ENCODE measurements around the gene CNTN1.

DNA sequence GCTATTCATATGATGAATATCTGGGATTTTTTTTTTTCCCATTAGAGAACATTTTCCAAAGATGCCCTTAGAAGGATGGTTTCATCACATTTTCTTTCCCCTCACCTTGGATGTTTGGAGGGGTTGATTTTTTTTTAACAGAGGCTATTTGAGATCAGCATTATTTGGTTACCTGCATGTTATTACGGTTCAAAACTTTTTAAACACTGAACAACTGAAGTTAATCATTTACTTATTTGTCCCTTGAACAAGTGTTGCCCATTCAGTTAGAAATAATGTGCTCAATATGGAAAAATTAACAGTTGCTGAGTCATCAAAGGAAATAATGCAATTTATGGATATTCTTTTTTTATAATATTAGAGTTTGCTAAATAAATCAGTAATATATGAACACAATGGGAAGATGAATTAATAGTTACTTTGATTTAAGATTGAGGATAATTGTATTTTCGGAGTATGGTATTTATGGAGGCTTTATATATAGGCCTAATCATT, 26.7 kb downstream of the CNTN1 start:
- no peak for TF ChIP-seq SREBF2 (IDR thresholded peaks at IDR 0.05; ENCODE audit: low read length)
- TF ChIP-seq, protein P1, sequence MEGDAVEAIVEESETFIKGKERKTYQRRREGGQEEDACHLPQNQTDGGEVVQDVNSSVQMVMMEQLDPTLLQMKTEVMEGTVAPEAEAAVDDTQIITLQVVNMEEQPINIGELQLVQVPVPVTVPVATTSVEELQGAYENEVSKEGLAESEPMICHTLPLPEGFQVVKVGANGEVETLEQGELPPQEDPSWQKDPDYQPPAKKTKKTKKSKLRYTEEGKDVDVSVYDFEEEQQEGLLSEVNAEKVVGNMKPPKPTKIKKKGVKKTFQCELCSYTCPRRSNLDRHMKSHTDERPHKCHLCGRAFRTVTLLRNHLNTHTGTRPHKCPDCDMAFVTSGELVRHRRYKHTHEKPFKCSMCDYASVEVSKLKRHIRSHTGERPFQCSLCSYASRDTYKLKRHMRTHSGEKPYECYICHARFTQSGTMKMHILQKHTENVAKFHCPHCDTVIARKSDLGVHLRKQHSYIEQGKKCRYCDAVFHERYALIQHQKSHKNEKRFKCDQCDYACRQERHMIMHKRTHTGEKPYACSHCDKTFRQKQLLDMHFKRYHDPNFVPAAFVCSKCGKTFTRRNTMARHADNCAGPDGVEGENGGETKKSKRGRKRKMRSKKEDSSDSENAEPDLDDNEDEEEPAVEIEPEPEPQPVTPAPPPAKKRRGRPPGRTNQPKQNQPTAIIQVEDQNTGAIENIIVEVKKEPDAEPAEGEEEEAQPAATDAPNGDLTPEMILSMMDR (IDR thresholded peaks at IDR 0.05 in 2 of 3, conservative IDR thresholded peaks at IDR 0.05 in 1 of 3; ENCODE audit: control insufficient read depth in 2 of 3, extremely low read depth in 1 of 3, insufficient read depth in 1 of 3, low read depth in 3 of 3, low read length in 3 of 3): no peak
- TF ChIP-seq, protein P2, sequence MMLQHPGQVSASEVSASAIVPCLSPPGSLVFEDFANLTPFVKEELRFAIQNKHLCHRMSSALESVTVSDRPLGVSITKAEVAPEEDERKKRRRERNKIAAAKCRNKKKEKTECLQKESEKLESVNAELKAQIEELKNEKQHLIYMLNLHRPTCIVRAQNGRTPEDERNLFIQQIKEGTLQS (IDR thresholded peaks at IDR 0.05; ENCODE audit: borderline replicate concordance, extremely low read depth, low read depth, low read length): no peak
- TF ChIP-seq, protein P3, sequence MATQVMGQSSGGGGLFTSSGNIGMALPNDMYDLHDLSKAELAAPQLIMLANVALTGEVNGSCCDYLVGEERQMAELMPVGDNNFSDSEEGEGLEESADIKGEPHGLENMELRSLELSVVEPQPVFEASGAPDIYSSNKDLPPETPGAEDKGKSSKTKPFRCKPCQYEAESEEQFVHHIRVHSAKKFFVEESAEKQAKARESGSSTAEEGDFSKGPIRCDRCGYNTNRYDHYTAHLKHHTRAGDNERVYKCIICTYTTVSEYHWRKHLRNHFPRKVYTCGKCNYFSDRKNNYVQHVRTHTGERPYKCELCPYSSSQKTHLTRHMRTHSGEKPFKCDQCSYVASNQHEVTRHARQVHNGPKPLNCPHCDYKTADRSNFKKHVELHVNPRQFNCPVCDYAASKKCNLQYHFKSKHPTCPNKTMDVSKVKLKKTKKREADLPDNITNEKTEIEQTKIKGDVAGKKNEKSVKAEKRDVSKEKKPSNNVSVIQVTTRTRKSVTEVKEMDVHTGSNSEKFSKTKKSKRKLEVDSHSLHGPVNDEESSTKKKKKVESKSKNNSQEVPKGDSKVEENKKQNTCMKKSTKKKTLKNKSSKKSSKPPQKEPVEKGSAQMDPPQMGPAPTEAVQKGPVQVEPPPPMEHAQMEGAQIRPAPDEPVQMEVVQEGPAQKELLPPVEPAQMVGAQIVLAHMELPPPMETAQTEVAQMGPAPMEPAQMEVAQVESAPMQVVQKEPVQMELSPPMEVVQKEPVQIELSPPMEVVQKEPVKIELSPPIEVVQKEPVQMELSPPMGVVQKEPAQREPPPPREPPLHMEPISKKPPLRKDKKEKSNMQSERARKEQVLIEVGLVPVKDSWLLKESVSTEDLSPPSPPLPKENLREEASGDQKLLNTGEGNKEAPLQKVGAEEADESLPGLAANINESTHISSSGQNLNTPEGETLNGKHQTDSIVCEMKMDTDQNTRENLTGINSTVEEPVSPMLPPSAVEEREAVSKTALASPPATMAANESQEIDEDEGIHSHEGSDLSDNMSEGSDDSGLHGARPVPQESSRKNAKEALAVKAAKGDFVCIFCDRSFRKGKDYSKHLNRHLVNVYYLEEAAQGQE (IDR thresholded peaks at IDR 0.05; ENCODE audit: low read depth, low read length): no peak
- TF ChIP-seq RAD21 (IDR thresholded peaks at IDR 0.05; ENCODE audit: insufficient read depth, low read depth, low read length): no peak
- TF ChIP-seq SMC3 (IDR thresholded peaks at IDR 0.05; ENCODE audit: borderline replicate concordance, low read length): no peak
- TF ChIP-seq SUZ12 (IDR thresholded peaks at IDR 0.05; ENCODE audit: unreplicated experiment): no peak
- TF ChIP-seq FOXM1 (IDR thresholded peaks at IDR 0.05; ENCODE audit: low read depth, low read length): no peak
- TF ChIP-seq TCF12 (IDR thresholded peaks at IDR 0.05; ENCODE audit: low read depth, low read length): no peak
- no peak for TF ChIP-seq NRF1 (conservative IDR thresholded peaks at IDR 0.05; ENCODE audit: low read depth, low read length)
- no peak for TF ChIP-seq POU2F2 (IDR thresholded peaks at IDR 0.05; ENCODE audit: borderline replicate concordance, low read depth, low read length)
